Transverse colon (tissue), 4 donors: ENCODE data around the gene FBRS. TPM values are rescaled to one million over a fixed set of nuclear protein-coding genes. Genes with fewer than 3 reads are reported as not detected.
A peak's percentile ranks its signal among the peaks of the same experiment; 100 is the strongest.
"Not testable (repeated sequence)": the region's sequence is repeated elsewhere in the genome, so short reads cannot be mapped to it uniquely, and the experiment has no call there.

Experiments used
- DNase-seq: peaks from one replicate; pipeline ENCODE4 v3.0.0-alpha.2; 2019
- H3K27ac ChIP-seq, 4 donors: fragments of 200-600 bp; sonication (generic); 2 replicates each; pipeline ENCODE4 v1.5.1; 2016 to 2018; ENCODE audit warnings: inconsistent platforms in 4 of 4
- H3K27me3 ChIP-seq: fragments of 200-600 bp; sonication (generic); 2 replicates; pipeline ENCODE4 v1.5.1; 2017; ENCODE audit warnings: inconsistent platforms
- H3K36me3 ChIP-seq, 4 donors: fragments of 200-600 bp; sonication (generic); 2 replicates each; pipeline ENCODE4 v1.5.1; 2017 to 2019; ENCODE audit warnings: inconsistent platforms in 4 of 4
- H3K4me1 ChIP-seq, 4 donors: fragments of 200-600 bp; sonication (generic); 2 replicates each; pipeline ENCODE4 v1.5.1; 2017 to 2020; ENCODE audit warnings: inconsistent platforms in 4 of 4
- H3K4me3 ChIP-seq, 4 donors: fragments of 200-600 bp; sonication (generic); 1 replicate in 1 of 4; 2 replicates in 3 of 4; pipeline versions ENCODE4 v1.5.1 to v1.6.1; 2017 to 2019; ENCODE audit warnings: inconsistent platforms in 4 of 4
- H3K9me3 ChIP-seq, 2 donors: fragments of 200-600 bp; sonication (generic); 2 replicates each; pipeline ENCODE4 v1.5.1; 2017 to 2019; ENCODE audit warnings: inconsistent platforms in 2 of 2
- CTCF ChIP-seq, 5 experiments: fragments of 200-600 bp in 3 of 5; fragments of 450-650 bp in 2 of 5; sonication (generic) in 3 of 5; IDR thresholded peaks; 1 replicate in 2 of 5; 2 replicates in 3 of 5; pipeline ENCODE4 v1.5.1; 2016 to 2017; ENCODE audit warnings: antibody characterized with exemption in 5 of 5, inconsistent platforms in 3 of 5, mild to moderate bottlenecking in 2 of 5, moderate library complexity in 1 of 5
- EP300 ChIP-seq: sonication (generic); formaldehyde crosslinking; IDR thresholded peaks from one replicate; pipeline ENCODE4 v1.6.1; 2017; ENCODE audit warnings: antibody characterized with exemption, low read depth
- POLR2A ChIP-seq: fragments of 450-650 bp; IDR thresholded peaks from one replicate; pipeline ENCODE4 v1.6.1; 2016; ENCODE audit warnings: antibody characterized with exemption, mild to moderate bottlenecking, moderate library complexity
- POLR2AphosphoS5 ChIP-seq, 3 donors: sonication (generic); formaldehyde crosslinking; IDR thresholded peaks; one replicate each; pipeline ENCODE4 v1.6.1; 2016; ENCODE audit warnings: antibody characterized with exemption in 3 of 3
- WGBS, 2 donors: methylation state at CpG; one replicate each; pipeline ENCODE4 v1.1.5; 2018; ENCODE audit warnings: low coverage in 1 of 2; 5-methylcytosine and 5-hydroxymethylcytosine counted together
- in situ Hi-C, 4 donors: fragments of 200-750 bp; cut with MboI; loops; one replicate each; pipeline versions ENCODE4 v1.15.0 to v1.15.1; 2017; ENCODE audit warnings: low sequenced_read_pairs in 3 of 4, low pct_ligation_motif_present in 1 of 4, low pct_unique_long_range_greater_than_20kb in 1 of 4
- intact Hi-C: fragments of 100-400 bp; cut with DNase I; formaldehyde crosslinking; loops from one replicate; pipeline ENCODE4 v1.15.1; 2023; ENCODE audit warnings: low total_unique reads
- total RNA-seq, 4 donors: library from RNA; depleted of rRNA; stranded (reverse); fragments of >200 nt; gene quantifications; one replicate each; pipeline ENCODE4 v1.1.0, GENCODE V29; 2016

FBRS gene
- total RNA-seq, 4 donors from 2014 or later = 54.6 to 114 (median 73.1) TPM

- DNase-seq = no peak
- H3K36me3 ChIP-seq = peaks cover 0 to 40% (median 15%) of the 10 kb centered on the region in 4 donors
- H3K4me3 ChIP-seq = peak overlapping the region; percentile 79 to 96 (median 86)
- TF ChIP-seq EP300 (no peak), POLR2AphosphoS5 (IDR thresholded peaks at IDR 0.05) (no peak), POLR2A (no peak), CTCF (IDR thresholded peaks at IDR 0.05) (no peak)
- WGBS, 2 donors = 22 to 39% methylated on average over 7 to 8 of the region's 8 CpGs
- H3K27ac ChIP-seq = peak overlapping the region; percentile 98 to 100 (median 99)
- no peaks in the 10 kb centered on the region for H3K27me3 ChIP-seq
- intact Hi-C loops = loop anchor here (10.0 kb wide), 1 partner anchor 65 kb away; the partner anchor contains the start of genes CFAP119 and RNF40
- in situ Hi-C loops = loop anchor here in 1 of 4 donors (10.0 kb wide), 1 partner anchor 55 kb away; no protein-coding TSS in a partner anchor
- H3K9me3 ChIP-seq = no peaks in the 10 kb centered on the region
- peaks cover 9 to 21% (median 13%) of the 10 kb centered on the region in 4 donors for H3K4me1 ChIP-seq
Measured at GRCh38 chr16:30699615-30700099, 41.4 kb downstream of the FBRS start.

- peaks cover 0 to 48% (median 20%) of the 10 kb centered on the region in 4 donors for H3K36me3 ChIP-seq
- WGBS, 2 donors = 72 to 79% methylated on average over 6 to 9 of the region's 9 CpGs
- H3K4me1 ChIP-seq = peaks cover 9 to 21% (median 13%) of the 10 kb centered on the region in 4 donors
- no peak overlapping the region for H3K4me3 ChIP-seq
- no peak for TF ChIP-seq POLR2AphosphoS5 (IDR thresholded peaks at IDR 0.05)
- TF ChIP-seq POLR2A = no peak
- no peak for TF ChIP-seq CTCF (IDR thresholded peaks at IDR 0.05)
- TF ChIP-seq EP300 = no peak
- DNase-seq = no peak
- no peaks in the 10 kb centered on the region for H3K27me3 ChIP-seq
- in situ Hi-C loops (no loop called here), intact Hi-C loops (loop anchor here (10.0 kb wide), 1 partner anchor 64 kb away; the partner anchor contains the start of genes CFAP119 and RNF40)
- no peaks in the 10 kb centered on the region for H3K9me3 ChIP-seq
- no peak overlapping the region for H3K27ac ChIP-seq
Measured at GRCh38 chr16:30700491-30700890, 42.3 kb downstream of the FBRS start.

DNA sequence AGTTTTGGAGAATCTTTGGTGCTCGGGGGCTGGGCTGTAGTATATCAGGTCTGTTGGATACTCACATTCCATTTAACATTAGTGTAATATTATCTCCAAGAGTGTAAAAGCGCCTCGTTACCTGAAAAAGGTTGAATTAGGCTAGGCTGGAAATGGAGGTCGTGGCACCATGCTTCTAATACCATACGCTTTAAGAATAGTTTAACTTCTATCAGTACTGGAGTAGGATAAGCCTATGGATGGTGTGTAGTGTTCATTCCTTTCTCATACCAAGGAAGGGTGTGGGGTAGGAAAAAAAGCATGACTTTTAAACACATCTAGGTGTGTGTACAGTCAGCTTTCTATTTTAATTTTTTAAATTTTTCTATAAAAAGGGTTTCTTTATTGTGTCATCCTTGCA is 42.7 kb downstream of the FBRS start:
- peaks cover 9 to 21% (median 13%) of the 10 kb centered on the region in 4 donors for H3K4me1 ChIP-seq
- no peak overlapping the region for H3K4me3 ChIP-seq
- in situ Hi-C loops (no loop called here), intact Hi-C loops (loop anchor here (10.0 kb wide), 1 partner anchor 64 kb away; the partner anchor contains the start of genes CFAP119 and RNF40)
- H3K27ac ChIP-seq = no peak overlapping the region
- peaks cover 0 to 53% (median 22%) of the 10 kb centered on the region in 4 donors for H3K36me3 ChIP-seq
- TF ChIP-seq POLR2AphosphoS5 (IDR thresholded peaks at IDR 0.05) (no peak), POLR2A (no peak), CTCF (IDR thresholded peaks at IDR 0.05) (no peak), EP300 (no peak)
- no peak for DNase-seq
- 86 to 89% methylated on average over 5 of the region's 5 CpGs for WGBS, 2 donors
- H3K27me3 ChIP-seq = no peaks in the 10 kb centered on the region
- H3K9me3 ChIP-seq = no peaks in the 10 kb centered on the region

- H3K27ac ChIP-seq, H3K4me3 ChIP-seq, in situ Hi-C loops, H3K9me3 ChIP-seq, H3K27me3 ChIP-seq, DNase-seq: not testable (repeated sequence)
- 64 to 93% methylated on average over 1 to 12 of the region's 12 CpGs for WGBS, 2 donors
- intact Hi-C loops = loop anchor here (10.0 kb wide), 1 partner anchor 62 kb away; the partner anchor contains the start of genes CFAP119 and RNF40
- Histone ChIP-seq H3K36me3 (peaks cover 0 to 74% (median 32%) of the 10 kb centered on the region in 4 donors), H3K4me1 (peaks cover 6 to 15% (median 12%) of the 10 kb centered on the region in 4 donors)
Measured at GRCh38 chr16:30703071-30703470, 44.8 kb downstream of the FBRS start.
